22Rv1 (cell line): ENCODE measurements around the gene GP5.

ENCODE experiments used
- CTCF ChIP-seq: fragments of 450-650 bp; IDR thresholded peaks from 2 replicates; pipeline ENCODE4 v1.5.1; 2017; ENCODE audit warnings: mild to moderate bottlenecking
- ZFX ChIP-seq: fragments of 450-650 bp; IDR thresholded peaks from 2 replicates; pipeline ENCODE4 v1.6.1; 2017; ENCODE audit warnings: antibody characterized with exemption, borderline replicate concordance

- TF ChIP-seq CTCF (no peak), ZFX (no peak)
Measured at GRCh38 chr3:194377708-194378107, 21.4 kb downstream of the GP5 start.
